ENCODE data around the gene RBMS1.

DNA sequence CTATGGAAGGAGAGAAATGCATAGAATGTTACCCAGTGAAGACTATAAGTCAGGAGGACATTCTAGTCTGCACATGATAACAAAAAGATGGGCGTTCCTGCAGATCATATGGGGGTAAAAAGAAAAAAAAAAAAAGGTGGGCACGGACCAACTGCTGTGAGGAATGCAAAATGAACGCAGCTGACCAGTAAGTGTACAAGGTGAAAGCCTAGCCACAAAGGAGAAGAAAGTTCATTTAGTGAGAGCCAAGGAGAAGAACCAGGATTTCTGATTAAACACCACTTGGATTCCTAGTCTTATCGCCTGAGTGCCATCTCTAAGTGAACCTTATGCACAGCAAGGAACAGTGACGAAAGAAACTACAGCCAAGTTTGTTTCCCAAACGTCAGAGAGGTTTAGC is 26.5 kb downstream of the RBMS1 start:
- no peak for TF ChIP-seq ZNF114 (CRISPR knock-in tag; IDR thresholded peaks at IDR 0.05)
- no peak for TF ChIP-seq EZH2 (IDR thresholded peaks at IDR 0.05; ENCODE audit: low read depth, unreplicated experiment)
- TF ChIP-seq EZH2phosphoT487 (IDR thresholded peaks at IDR 0.05; ENCODE audit: unreplicated experiment), result no peak
- TF ChIP-seq, protein P1, sequence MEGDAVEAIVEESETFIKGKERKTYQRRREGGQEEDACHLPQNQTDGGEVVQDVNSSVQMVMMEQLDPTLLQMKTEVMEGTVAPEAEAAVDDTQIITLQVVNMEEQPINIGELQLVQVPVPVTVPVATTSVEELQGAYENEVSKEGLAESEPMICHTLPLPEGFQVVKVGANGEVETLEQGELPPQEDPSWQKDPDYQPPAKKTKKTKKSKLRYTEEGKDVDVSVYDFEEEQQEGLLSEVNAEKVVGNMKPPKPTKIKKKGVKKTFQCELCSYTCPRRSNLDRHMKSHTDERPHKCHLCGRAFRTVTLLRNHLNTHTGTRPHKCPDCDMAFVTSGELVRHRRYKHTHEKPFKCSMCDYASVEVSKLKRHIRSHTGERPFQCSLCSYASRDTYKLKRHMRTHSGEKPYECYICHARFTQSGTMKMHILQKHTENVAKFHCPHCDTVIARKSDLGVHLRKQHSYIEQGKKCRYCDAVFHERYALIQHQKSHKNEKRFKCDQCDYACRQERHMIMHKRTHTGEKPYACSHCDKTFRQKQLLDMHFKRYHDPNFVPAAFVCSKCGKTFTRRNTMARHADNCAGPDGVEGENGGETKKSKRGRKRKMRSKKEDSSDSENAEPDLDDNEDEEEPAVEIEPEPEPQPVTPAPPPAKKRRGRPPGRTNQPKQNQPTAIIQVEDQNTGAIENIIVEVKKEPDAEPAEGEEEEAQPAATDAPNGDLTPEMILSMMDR (conservative IDR thresholded peaks at IDR 0.05; ENCODE audit: low read depth in 2 of 2), result no peak
- TF ChIP-seq POLR2AphosphoS5 (IDR thresholded peaks at IDR 0.05; ENCODE audit: low read depth), result no peak
- TF ChIP-seq, protein P2, sequence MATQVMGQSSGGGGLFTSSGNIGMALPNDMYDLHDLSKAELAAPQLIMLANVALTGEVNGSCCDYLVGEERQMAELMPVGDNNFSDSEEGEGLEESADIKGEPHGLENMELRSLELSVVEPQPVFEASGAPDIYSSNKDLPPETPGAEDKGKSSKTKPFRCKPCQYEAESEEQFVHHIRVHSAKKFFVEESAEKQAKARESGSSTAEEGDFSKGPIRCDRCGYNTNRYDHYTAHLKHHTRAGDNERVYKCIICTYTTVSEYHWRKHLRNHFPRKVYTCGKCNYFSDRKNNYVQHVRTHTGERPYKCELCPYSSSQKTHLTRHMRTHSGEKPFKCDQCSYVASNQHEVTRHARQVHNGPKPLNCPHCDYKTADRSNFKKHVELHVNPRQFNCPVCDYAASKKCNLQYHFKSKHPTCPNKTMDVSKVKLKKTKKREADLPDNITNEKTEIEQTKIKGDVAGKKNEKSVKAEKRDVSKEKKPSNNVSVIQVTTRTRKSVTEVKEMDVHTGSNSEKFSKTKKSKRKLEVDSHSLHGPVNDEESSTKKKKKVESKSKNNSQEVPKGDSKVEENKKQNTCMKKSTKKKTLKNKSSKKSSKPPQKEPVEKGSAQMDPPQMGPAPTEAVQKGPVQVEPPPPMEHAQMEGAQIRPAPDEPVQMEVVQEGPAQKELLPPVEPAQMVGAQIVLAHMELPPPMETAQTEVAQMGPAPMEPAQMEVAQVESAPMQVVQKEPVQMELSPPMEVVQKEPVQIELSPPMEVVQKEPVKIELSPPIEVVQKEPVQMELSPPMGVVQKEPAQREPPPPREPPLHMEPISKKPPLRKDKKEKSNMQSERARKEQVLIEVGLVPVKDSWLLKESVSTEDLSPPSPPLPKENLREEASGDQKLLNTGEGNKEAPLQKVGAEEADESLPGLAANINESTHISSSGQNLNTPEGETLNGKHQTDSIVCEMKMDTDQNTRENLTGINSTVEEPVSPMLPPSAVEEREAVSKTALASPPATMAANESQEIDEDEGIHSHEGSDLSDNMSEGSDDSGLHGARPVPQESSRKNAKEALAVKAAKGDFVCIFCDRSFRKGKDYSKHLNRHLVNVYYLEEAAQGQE (IDR thresholded peaks at IDR 0.05; ENCODE audit: unreplicated experiment), result no peak
- TF ChIP-seq JUNB (IDR thresholded peaks at IDR 0.05; ENCODE audit: unreplicated experiment), result no peak
- TF ChIP-seq, protein P3, sequence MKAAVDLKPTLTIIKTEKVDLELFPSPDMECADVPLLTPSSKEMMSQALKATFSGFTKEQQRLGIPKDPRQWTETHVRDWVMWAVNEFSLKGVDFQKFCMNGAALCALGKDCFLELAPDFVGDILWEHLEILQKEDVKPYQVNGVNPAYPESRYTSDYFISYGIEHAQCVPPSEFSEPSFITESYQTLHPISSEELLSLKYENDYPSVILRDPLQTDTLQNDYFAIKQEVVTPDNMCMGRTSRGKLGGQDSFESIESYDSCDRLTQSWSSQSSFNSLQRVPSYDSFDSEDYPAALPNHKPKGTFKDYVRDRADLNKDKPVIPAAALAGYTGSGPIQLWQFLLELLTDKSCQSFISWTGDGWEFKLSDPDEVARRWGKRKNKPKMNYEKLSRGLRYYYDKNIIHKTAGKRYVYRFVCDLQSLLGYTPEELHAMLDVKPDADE (IDR thresholded peaks at IDR 0.05), result no peak

Measured in GM23338 (cell line).